Smooth muscle cell (in vitro differentiated cells): Measurements from ENCODE around the gene NTNG1. TPM values are rescaled to one million over a fixed set of nuclear protein-coding genes. Genes with fewer than 3 reads are reported as not detected.

Experiments
- DNase-seq: peaks from one replicate; lab custom pipeline; 2025; ENCODE audit not compliant: unreplicated experiment; lab: John Stamatoyannopoulos, UW
- H2AFZ ChIP-seq: fragments of 200-600 bp; sonication (generic); 2 replicates; pipeline ENCODE4 v1.6.0; 2016; ENCODE audit warnings: antibody characterized with exemption, low read depth, mild to moderate bottlenecking
- H3F3A ChIP-seq: fragments of 200-600 bp; sonication (generic); 2 replicates; pipeline ENCODE4 v1.6.0; 2017; ENCODE audit warnings: antibody characterized with exemption, low read depth
- H3K27ac ChIP-seq: fragments of 200-600 bp; sonication (generic); 2 replicates; pipeline ENCODE4 v1.5.1; 2016; ENCODE audit warnings: low read depth, mild to moderate bottlenecking
- H3K27me3 ChIP-seq: fragments of 200-600 bp; sonication (generic); 2 replicates; pipeline ENCODE4 v1.6.1; 2016; ENCODE audit warnings: low read depth, mild to moderate bottlenecking
- H3K36me3 ChIP-seq: fragments of 200-600 bp; sonication (generic); 2 replicates; pipeline ENCODE4 v1.5.1; 2016; ENCODE audit warnings: low read depth
- H3K4me1 ChIP-seq: fragments of 200-600 bp; sonication (generic); 2 replicates; pipeline ENCODE4 v1.5.1; 2016; ENCODE audit warnings: low read depth
- H3K4me2 ChIP-seq: fragments of 200-600 bp; sonication (generic); 2 replicates; pipeline ENCODE4 v1.6.0; 2016; ENCODE audit warnings: mild to moderate bottlenecking
- H3K4me3 ChIP-seq: fragments of 200-600 bp; sonication (generic); 2 replicates; pipeline ENCODE4 v1.5.1; 2016; ENCODE audit warnings: mild to moderate bottlenecking
- H3K79me2 ChIP-seq: fragments of 200-600 bp; sonication (generic); 2 replicates; pipeline ENCODE4 v1.6.0; 2016; ENCODE audit warnings: low read depth, mild to moderate bottlenecking
- H3K9ac ChIP-seq: fragments of 200-600 bp; sonication (generic); 2 replicates; pipeline ENCODE4 v1.6.0; 2016; ENCODE audit warnings: low read depth
- H3K9me3 ChIP-seq: fragments of 200-600 bp; sonication (generic); replicated peaks from 2 replicates; pipeline ENCODE4 v1.5.1; 2016; ENCODE audit warnings: low read depth
- H4K20me1 ChIP-seq: fragments of 200-600 bp; sonication (generic); 2 replicates; pipeline ENCODE4 v1.6.0; 2016; ENCODE audit warnings: low read depth
- WGBS: methylation state at CpG from one replicate; pipeline ENCODE4 v1.1.7; 2016; ENCODE audit warnings: low lambda C conversion rate; 5-methylcytosine and 5-hydroxymethylcytosine counted together
- polyA plus RNA-seq: library from polyadenylated mRNA; unstranded; fragments of >200 nt; fragmentation: Nextera tagmentation; extraction: Ambion mirVana; gene quantifications from 2 replicates; pipeline ENCODE4 v1.2.1, GENCODE V29; 2016
- total RNA-seq: library from RNA; depleted of rRNA; stranded (reverse); fragments of >200 nt; gene quantifications from 2 replicates; pipeline ENCODE4 v1.2.3, GENCODE V29; 2014
- TF ChIP-seq, protein P1 (sequence below): fragments of 200-600 bp; sonication (generic); IDR thresholded peaks from 2 replicates; pipeline ENCODE4 v1.5.1; 2017; ENCODE audit warnings: borderline replicate concordance, mild to moderate bottlenecking, antibody characterized with exemption; ENCODE audit not compliant: insufficient read depth, poor library complexity, severe bottlenecking

The NTNG1 gene
- total and polyA plus RNA-seq, 2 experiments from 2014 or later: 0.39 to 1.1 TPM

- no peaks in the 10 kb centered on the region for H3K36me3 ChIP-seq
These were observed 253.5 kb downstream of the NTNG1 start for GRCh38 chr1:107394301-107394700.

DNA sequence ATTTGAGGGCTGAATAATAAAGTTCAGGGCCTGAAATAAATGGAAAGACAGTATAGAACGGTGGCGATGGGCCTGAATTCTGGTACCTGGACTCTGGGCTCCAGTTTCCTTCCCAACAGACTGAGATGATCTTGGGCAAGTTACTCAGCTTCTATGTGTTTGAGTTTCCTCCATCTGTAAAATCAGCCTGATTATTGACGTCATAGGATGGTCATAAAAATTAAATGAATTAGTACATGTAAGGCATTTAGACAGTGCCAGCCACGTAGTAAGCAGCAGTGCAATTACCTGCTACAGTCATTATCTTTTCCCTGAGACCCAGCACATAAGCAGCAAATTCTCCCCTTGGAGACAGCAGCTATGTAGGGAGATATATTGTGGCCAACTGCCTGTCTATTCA is 260.9 kb downstream of the NTNG1 start:
- DNase-seq: no peak
- Histone ChIP-seq H3K9ac (no peak overlapping the region), H3K27ac (no peak overlapping the region), H3K4me3 (no peak overlapping the region), H2AFZ (no peak overlapping the region), H3K4me1 (no peaks in the 10 kb centered on the region), H3F3A (no peaks in the 10 kb centered on the region), H4K20me1 (no peaks in the 10 kb centered on the region), H3K36me3 (no peaks in the 10 kb centered on the region), H3K4me2 (no peak overlapping the region), H3K79me2 (no peaks in the 10 kb centered on the region), H3K9me3 (no peaks in the 10 kb centered on the region), H3K27me3 (no peaks in the 10 kb centered on the region)
- TF ChIP-seq, protein P1, sequence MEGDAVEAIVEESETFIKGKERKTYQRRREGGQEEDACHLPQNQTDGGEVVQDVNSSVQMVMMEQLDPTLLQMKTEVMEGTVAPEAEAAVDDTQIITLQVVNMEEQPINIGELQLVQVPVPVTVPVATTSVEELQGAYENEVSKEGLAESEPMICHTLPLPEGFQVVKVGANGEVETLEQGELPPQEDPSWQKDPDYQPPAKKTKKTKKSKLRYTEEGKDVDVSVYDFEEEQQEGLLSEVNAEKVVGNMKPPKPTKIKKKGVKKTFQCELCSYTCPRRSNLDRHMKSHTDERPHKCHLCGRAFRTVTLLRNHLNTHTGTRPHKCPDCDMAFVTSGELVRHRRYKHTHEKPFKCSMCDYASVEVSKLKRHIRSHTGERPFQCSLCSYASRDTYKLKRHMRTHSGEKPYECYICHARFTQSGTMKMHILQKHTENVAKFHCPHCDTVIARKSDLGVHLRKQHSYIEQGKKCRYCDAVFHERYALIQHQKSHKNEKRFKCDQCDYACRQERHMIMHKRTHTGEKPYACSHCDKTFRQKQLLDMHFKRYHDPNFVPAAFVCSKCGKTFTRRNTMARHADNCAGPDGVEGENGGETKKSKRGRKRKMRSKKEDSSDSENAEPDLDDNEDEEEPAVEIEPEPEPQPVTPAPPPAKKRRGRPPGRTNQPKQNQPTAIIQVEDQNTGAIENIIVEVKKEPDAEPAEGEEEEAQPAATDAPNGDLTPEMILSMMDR: no peak
- WGBS: 92% methylated on average over 4 of the region's 4 CpGs

More at GRCh38 chr1:107394301-107394700, 253.5 kb downstream of the NTNG1 start:
- Histone ChIP-seq H4K20me1 (no peaks in the 10 kb centered on the region), H3K79me2 (no peaks in the 10 kb centered on the region), H3K9me3 (no peaks in the 10 kb centered on the region), H3K27me3 (no peaks in the 10 kb centered on the region), H3K4me1 (peaks cover 4% of the 10 kb centered on the region), H3K4me3 (no peak overlapping the region), H3K27ac (no peak overlapping the region), H3K4me2 (no peak overlapping the region), H2AFZ (no peak overlapping the region), H3F3A (no peaks in the 10 kb centered on the region), H3K9ac (no peak overlapping the region)
- no peak for DNase-seq
- TF ChIP-seq, protein P1: no peak
- WGBS: 69% methylated on average over 3 of the region's 3 CpGs

- H3K36me3 ChIP-seq: no peaks in the 10 kb centered on the region
- H3K4me1 ChIP-seq: no peaks in the 10 kb centered on the region
- no peak overlapping the region for H3K4me3 ChIP-seq
- H3K79me2 ChIP-seq: no peaks in the 10 kb centered on the region
- H2AFZ ChIP-seq: no peak overlapping the region
- no peaks in the 10 kb centered on the region for H3F3A ChIP-seq
- no peak for DNase-seq
- H3K9me3 ChIP-seq: no peaks in the 10 kb centered on the region
- no peaks in the 10 kb centered on the region for H3K27me3 ChIP-seq
- H3K4me2 ChIP-seq: no peak overlapping the region
- H3K27ac ChIP-seq: no peak overlapping the region
- WGBS: 91% methylated on average over 1 of the region's 1 CpG
- TF ChIP-seq, protein P1: no peak
- H3K9ac ChIP-seq: no peak overlapping the region
- H4K20me1 ChIP-seq: no peaks in the 10 kb centered on the region
These were observed 263.9 kb downstream of the NTNG1 start for GRCh38 chr1:107404756-107405155.

GRCh38 chr1:107405236-107405635 is 264.4 kb downstream of the NTNG1 start:
- H3K36me3 ChIP-seq: no peaks in the 10 kb centered on the region
- no peaks in the 10 kb centered on the region for H3F3A ChIP-seq
- no peaks in the 10 kb centered on the region for H3K79me2 ChIP-seq
- no peaks in the 10 kb centered on the region for H3K27me3 ChIP-seq
- no peak overlapping the region for H3K4me3 ChIP-seq
- DNase-seq: no peak
- no peak overlapping the region for H3K27ac ChIP-seq
- no peaks in the 10 kb centered on the region for H3K4me1 ChIP-seq
- WGBS: 88% methylated on average over 2 of the region's 2 CpGs
- TF ChIP-seq, protein P1: no peak
- H2AFZ ChIP-seq: no peak overlapping the region
- H4K20me1 ChIP-seq: no peaks in the 10 kb centered on the region
- no peaks in the 10 kb centered on the region for H3K9me3 ChIP-seq
- H3K9ac ChIP-seq: no peak overlapping the region
- H3K4me2 ChIP-seq: no peak overlapping the region
